HepG2 (cell line): ENCODE data around the gene BPIFB6.

ENCODE experiments used
- ARNT2 ChIP-seq: sonication (generic); formaldehyde crosslinking; IDR thresholded peaks from 2 replicates; pipeline ENCODE4 v1.8.0; 2022; ENCODE audit warnings: mild to moderate bottlenecking, low read depth, missing genetic modification reagents, moderate library complexity
- EP300 ChIP-seq, 3 experiments: sonication (generic) in 1 of 3; formaldehyde crosslinking in 1 of 3; IDR thresholded peaks; 2 replicates each; pipeline versions ENCODE4 v1.5.1 to v1.6.1; 2011 to 2020; ENCODE audit warnings: low read depth in 2 of 3, low read length in 2 of 3, borderline replicate concordance in 1 of 3, improper control_type of control experiment in 1 of 3, mild to moderate bottlenecking in 1 of 3, missing genetic modification reagents in 1 of 3, moderate library complexity in 1 of 3
- GPN1 ChIP-seq: sonication (generic); formaldehyde crosslinking; IDR thresholded peaks from 2 replicates; pipeline ENCODE4 v1.5.1; 2020; ENCODE audit warnings: missing genetic modification reagents, borderline replicate concordance
- HNRNPLL ChIP-seq: fragments of 200-400 bp; formaldehyde crosslinking; IDR thresholded peaks from 2 replicates; pipeline ENCODE4 v1.6.1; 2017; ENCODE audit warnings: mild to moderate bottlenecking, low read depth, low read length; ENCODE audit not compliant: poor library complexity, severe bottlenecking
- MXI1 ChIP-seq: IDR thresholded peaks from 3 replicates; pipeline ENCODE4 v1.6.1; 2012; ENCODE audit warnings: low read depth, low read length, inconsistent platforms, borderline replicate concordance
- MYC ChIP-seq: sonication (generic); formaldehyde crosslinking; IDR thresholded peaks from 2 replicates; pipeline ENCODE4 v1.9.0; 2021; ENCODE audit warnings: missing genetic modification reagents, borderline replicate concordance
- NFIC ChIP-seq: IDR thresholded peaks from 2 replicates; pipeline ENCODE4 v1.6.1; 2012; ENCODE audit warnings: mild to moderate bottlenecking, low read length, inconsistent platforms
- NR2F1 ChIP-seq, 2 experiments: fragments of 450-650 bp in 1 of 2; formaldehyde crosslinking in 1 of 2; IDR thresholded peaks; 2 replicates each; pipeline versions ENCODE4 v1.5.0 to v1.6.1; 2016 to 2020; ENCODE audit warnings: mild to moderate bottlenecking in 1 of 2, missing compliant biosample characterization in 1 of 2, missing genetic modification reagents in 1 of 2, moderate library complexity in 1 of 2
- POLR2A ChIP-seq, 2 experiments: IDR thresholded peaks; 2 replicates each; pipeline ENCODE4 v1.6.1; 2011; ENCODE audit warnings: low read depth in 2 of 2, low read length in 2 of 2, mild to moderate bottlenecking in 1 of 2, moderate library complexity in 1 of 2; ENCODE audit not compliant: insufficient read depth in 1 of 2
- RBAK ChIP-seq: sonication (generic); formaldehyde crosslinking; IDR thresholded peaks from 2 replicates; pipeline ENCODE4 v1.5.1; 2020; ENCODE audit warnings: mild to moderate bottlenecking, missing genetic modification reagents
- SNAI1 ChIP-seq: sonication (generic); formaldehyde crosslinking; IDR thresholded peaks from 2 replicates; pipeline ENCODE4 v1.5.0; 2020; ENCODE audit warnings: mild to moderate bottlenecking, missing genetic modification reagents, borderline replicate concordance
- ZNF317 ChIP-seq: sonication (generic); formaldehyde crosslinking; IDR thresholded peaks from 2 replicates; pipeline ENCODE4 v1.5.0; 2020; ENCODE audit warnings: mild to moderate bottlenecking, missing genetic modification reagents
- TF ChIP-seq, protein P1 (sequence below): sonication (generic); formaldehyde crosslinking; IDR thresholded peaks from 2 replicates; pipeline ENCODE4 v1.5.0; 2020; ENCODE audit warnings: mild to moderate bottlenecking, missing genetic modification reagents, moderate library complexity
- TF ChIP-seq, protein P2 (sequence below): sonication (generic); formaldehyde crosslinking; IDR thresholded peaks from 2 replicates; pipeline ENCODE4 v1.4.0; 2020; ENCODE audit warnings: missing genetic modification reagents, borderline replicate concordance

DNA sequence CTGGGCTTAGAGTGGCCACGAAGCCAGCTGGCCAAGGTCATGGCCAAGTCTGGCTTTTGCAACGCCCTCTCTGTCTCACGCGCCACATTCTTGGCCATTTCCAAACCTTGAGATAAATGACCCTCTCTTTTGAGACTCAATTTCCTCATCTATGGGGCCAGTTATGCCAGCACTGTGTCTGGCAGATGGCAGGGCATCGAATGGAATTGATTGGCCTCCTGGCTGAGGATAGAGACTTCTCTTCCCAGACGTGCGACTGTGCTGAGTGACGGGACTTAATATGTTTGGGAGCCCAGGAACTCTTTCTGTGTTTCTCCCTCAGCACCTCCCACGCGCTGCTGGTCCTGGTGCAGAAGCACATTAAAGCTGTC lies 16.3 kb upstream of the BPIFB6 start:
- TF ChIP-seq GPN1 (no peak), MYC (CRISPR knock-in tag) (no peak), RBAK (CRISPR knock-in tag) (no peak), ARNT2 (CRISPR knock-in tag) (no peak), SNAI1 (CRISPR knock-in tag) (no peak), POLR2A (IDR thresholded peaks at IDR 0.05; ENCODE audit: insufficient read depth in 1 of 2, low read depth in 2 of 2, low read length in 2 of 2) (no peak), MXI1 (no peak), NR2F1 (CRISPR knock-in tag; IDR thresholded peaks at IDR 0.05) (no peak), EP300 (IDR thresholded peaks at IDR 0.05; ENCODE audit: low read depth in 2 of 2, low read length in 2 of 2) (no peak), EP300 (CRISPR knock-in tag; IDR thresholded peaks at IDR 0.05; ENCODE audit: borderline replicate concordance) (no peak), NFIC (no peak), HNRNPLL (no peak), ZNF317 (no peak)
- TF ChIP-seq, protein P1, sequence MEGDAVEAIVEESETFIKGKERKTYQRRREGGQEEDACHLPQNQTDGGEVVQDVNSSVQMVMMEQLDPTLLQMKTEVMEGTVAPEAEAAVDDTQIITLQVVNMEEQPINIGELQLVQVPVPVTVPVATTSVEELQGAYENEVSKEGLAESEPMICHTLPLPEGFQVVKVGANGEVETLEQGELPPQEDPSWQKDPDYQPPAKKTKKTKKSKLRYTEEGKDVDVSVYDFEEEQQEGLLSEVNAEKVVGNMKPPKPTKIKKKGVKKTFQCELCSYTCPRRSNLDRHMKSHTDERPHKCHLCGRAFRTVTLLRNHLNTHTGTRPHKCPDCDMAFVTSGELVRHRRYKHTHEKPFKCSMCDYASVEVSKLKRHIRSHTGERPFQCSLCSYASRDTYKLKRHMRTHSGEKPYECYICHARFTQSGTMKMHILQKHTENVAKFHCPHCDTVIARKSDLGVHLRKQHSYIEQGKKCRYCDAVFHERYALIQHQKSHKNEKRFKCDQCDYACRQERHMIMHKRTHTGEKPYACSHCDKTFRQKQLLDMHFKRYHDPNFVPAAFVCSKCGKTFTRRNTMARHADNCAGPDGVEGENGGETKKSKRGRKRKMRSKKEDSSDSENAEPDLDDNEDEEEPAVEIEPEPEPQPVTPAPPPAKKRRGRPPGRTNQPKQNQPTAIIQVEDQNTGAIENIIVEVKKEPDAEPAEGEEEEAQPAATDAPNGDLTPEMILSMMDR (CRISPR knock-in tag), result no peak
- TF ChIP-seq, protein P2, sequence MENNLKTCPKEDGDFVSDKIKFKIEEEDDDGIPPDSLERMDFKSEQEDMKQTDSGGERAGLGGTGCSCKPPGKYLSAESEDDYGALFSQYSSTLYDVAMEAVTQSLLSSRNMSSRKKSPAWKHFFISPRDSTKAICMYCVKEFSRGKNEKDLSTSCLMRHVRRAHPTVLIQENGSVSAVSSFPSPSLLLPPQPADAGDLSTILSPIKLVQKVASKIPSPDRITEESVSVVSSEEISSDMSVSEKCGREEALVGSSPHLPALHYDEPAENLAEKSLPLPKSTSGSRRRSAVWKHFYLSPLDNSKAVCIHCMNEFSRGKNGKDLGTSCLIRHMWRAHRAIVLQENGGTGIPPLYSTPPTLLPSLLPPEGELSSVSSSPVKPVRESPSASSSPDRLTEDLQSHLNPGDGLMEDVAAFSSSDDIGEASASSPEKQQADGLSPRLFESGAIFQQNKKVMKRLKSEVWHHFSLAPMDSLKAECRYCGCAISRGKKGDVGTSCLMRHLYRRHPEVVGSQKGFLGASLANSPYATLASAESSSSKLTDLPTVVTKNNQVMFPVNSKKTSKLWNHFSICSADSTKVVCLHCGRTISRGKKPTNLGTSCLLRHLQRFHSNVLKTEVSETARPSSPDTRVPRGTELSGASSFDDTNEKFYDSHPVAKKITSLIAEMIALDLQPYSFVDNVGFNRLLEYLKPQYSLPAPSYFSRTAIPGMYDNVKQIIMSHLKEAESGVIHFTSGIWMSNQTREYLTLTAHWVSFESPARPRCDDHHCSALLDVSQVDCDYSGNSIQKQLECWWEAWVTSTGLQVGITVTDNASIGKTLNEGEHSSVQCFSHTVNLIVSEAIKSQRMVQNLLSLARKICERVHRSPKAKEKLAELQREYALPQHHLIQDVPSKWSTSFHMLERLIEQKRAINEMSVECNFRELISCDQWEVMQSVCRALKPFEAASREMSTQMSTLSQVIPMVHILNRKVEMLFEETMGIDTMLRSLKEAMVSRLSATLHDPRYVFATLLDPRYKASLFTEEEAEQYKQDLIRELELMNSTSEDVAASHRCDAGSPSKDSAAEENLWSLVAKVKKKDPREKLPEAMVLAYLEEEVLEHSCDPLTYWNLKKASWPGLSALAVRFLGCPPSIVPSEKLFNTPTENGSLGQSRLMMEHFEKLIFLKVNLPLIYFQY (CRISPR knock-in tag), result no peak
